ENCODE measurements around the gene FASTK. TPM values are rescaled to one million over a fixed set of nuclear protein-coding genes. Genes with fewer than 3 reads are reported as not detected.

FASTK gene
- total and polyA plus RNA-seq, 3 donors from 2014 or later = 60.3 to 124 (median 114) TPM

GRCh38 chr7:151085691-151086620 is 5.3 kb upstream of the FASTK start, which contains the start of gene AGAP3:
Gene AGAP3, plus strand, starts transcription at chr7:151086475. Its CDS starts 267 bp downstream, at chr7:151086742.
- Histone ChIP-seq H3K36me3 (ENCODE audit: low read depth, missing control alignments) (no peaks in the 10 kb centered on the region), H3K27me3 (no peaks in the 10 kb centered on the region), H3K4me3 (peak within 1 kb of the TSS; percentile 48 to 80), H3K9me3 (no peaks in the 10 kb centered on the region), H3K27ac (peak within 1 kb of the TSS; percentile 86), H3K4me1 (peaks cover 49% of the 10 kb centered on the region)
- peak; percentile 91 for DNase-seq
- WGBS, 2 donors = 0 to 1% methylated on average over 10 to 38 of the region's 84 CpGs
- intact Hi-C loops (cut with DNase I; ENCODE audit: low total_unique reads) = no loop called here
- no peak for TF ChIP-seq POLR2A (IDR thresholded peaks at IDR 0.05)
- no peak for TF ChIP-seq CTCF (IDR thresholded peaks at IDR 0.05)

DNA sequence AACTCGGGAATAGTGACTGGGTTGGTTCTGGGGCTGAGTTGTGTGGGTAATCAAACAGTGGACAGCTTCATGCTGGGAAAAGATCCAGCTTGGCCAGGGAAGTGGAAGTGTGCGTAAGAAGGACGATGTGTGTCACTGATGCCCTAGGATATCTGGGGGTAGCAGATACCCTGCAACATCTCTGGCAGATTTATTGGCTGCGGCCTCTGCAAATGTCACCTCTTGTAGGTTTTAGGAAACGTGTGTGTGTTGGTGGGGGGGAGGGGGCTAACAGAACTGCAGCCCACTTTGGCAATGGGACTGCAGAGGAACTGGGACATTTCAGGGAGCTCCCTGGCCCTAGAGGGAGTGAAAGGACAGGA is 4.7 kb upstream of the FASTK start:
- peak overlapping the region; percentile 86 for H3K27ac ChIP-seq
- no peaks in the 10 kb centered on the region for H3K27me3 ChIP-seq
- 25 to 39% methylated on average over 5 of the region's 5 CpGs for WGBS, 2 donors
- DNase-seq = no peak
- no peak overlapping the region for H3K4me3 ChIP-seq
- TF ChIP-seq POLR2A (IDR thresholded peaks at IDR 0.05) = no peak
- no peak for TF ChIP-seq CTCF (IDR thresholded peaks at IDR 0.05)
- H3K9me3 ChIP-seq = no peaks in the 10 kb centered on the region
- peaks cover 49% of the 10 kb centered on the region for H3K4me1 ChIP-seq
- intact Hi-C loops (cut with DNase I; ENCODE audit: low total_unique reads) = no loop called here
- H3K36me3 ChIP-seq (ENCODE audit: low read depth, missing control alignments) = no peaks in the 10 kb centered on the region

- 23 to 25% methylated on average over 2 to 3 of the region's 3 CpGs for WGBS, 2 donors
- Histone ChIP-seq H3K9me3 (no peaks in the 10 kb centered on the region), H3K4me3 (peak overlapping the region; percentile 89 to 92), H3K27ac (peak overlapping the region; percentile 94 to 97), H3K4me1 (peaks cover 47% of the 10 kb centered on the region), H3K27me3 (no peaks in the 10 kb centered on the region), H3K36me3 (ENCODE audit: low read depth, missing control alignments) (no peaks in the 10 kb centered on the region)
- TF ChIP-seq POLR2A (IDR thresholded peaks at IDR 0.05) = no peak
- TF ChIP-seq CTCF (IDR thresholded peaks at IDR 0.05) = no peak
- DNase-seq = no peak
- intact Hi-C loops (cut with DNase I; ENCODE audit: low total_unique reads) = no loop called here
These were observed 3.2 kb upstream of the FASTK start for GRCh38 chr7:151083824-151084160.

DNA sequence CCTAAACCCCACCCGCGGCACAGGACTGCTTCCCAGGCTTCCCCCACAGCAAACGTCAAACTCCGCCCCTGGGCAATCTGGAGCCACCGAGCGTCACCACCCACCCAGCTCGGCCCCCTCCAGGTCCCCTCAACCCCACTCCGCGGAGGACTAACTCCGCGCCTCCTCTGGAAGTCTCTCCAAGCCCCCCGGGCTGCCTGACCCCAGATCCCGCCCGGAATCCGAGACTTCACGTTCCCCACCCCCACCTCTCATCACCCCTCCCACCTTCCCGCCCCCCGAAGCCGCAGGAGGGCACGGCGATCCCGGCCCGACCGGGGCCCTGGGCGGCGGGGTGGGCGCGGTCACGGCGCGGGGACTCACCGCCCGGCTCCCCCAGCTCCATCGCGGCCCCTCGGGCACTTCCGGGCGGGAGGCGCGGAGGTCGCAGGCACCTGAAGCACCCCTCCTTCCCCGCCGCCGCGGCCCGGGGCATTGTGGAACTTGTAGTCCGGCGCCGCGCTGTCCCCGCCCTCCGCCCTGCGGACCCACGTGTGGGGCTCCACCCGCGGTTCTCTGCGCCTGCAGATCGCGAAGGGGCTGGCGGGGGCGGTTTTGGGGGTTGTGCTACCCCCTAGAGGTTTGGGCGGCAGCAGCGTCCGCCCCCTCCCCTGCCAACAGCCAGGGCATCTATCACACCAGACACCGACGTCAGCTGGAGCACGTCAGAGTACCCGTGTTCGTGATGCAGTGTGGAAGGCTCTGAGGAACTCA is 2.6 kb upstream of the FASTK start, which contains the start of gene TMUB1:
Gene TMUB1 (minus strand): TSS at position 423 of the 753 bp plus-strand sequence. CDS start 930 bp downstream, outside the sequence.
- WGBS, 2 donors = 0% methylated on average over 56 of the region's 69 CpGs; no CpG with 5 or more reads in 1 of the 2 donors
- DNase-seq = peak; percentile 87
- intact Hi-C loops (cut with DNase I; ENCODE audit: low total_unique reads) = no loop called here
- Histone ChIP-seq H3K9me3 (no peaks in the 10 kb centered on the region), H3K36me3 (ENCODE audit: low read depth, missing control alignments) (no peaks in the 10 kb centered on the region), H3K4me1 (peaks cover 47% of the 10 kb centered on the region), H3K27me3 (no peaks in the 10 kb centered on the region), H3K27ac (peak within 1 kb of the TSS; percentile 94 to 97), H3K4me3 (peak within 1 kb of the TSS; percentile 89 to 92)
- peak in 1 of 3 experiments; percentile 6 for TF ChIP-seq CTCF (IDR thresholded peaks at IDR 0.05)
- TF ChIP-seq POLR2A (IDR thresholded peaks at IDR 0.05) = no peak

All from testis (tissue), 3 donors.